ENCODE results near the gene SNAP23. TPM values are rescaled to one million over a fixed set of nuclear protein-coding genes. Genes with fewer than 3 reads are reported as not detected.

The SNAP23 gene
- total RNA-seq, 1 experiment from 2014 or later: 92.2 TPM

DNA sequence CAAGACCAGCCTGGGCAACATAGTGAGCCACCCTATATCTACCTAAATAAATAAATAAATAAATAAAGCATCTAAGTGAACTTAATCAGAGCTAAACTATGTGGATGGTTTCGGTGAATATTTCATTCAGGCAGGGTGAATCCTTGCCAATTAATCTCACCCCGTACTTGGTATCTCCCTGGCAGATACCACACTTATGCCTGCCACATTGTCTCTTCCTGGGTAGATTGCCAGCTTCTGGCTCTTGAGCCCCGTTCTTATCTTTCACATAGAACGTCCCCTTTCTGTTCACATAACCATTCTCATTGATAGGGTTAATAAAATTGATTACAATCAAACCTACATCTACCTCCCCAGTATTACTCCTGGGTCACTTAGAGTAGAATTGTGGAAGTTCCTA is 7.0 kb downstream of the SNAP23 start:
- H3K27me3 ChIP-seq (replicated peaks; ENCODE audit: control insufficient read depth, insufficient read depth, low read length): no peaks in the 10 kb centered on the region
- intact Hi-C loops (cut with micrococcal nuclease; ENCODE audit: unreplicated experiment): no loop called here
- H3K27ac Mint-ChIP-seq (ENCODE audit: unreplicated experiment): no peak overlapping the region
- H3K4me3 ChIP-seq (ENCODE audit: low read depth, low read length): no peak overlapping the region
- no peak for DNase-seq
- no peak for TF ChIP-seq CTCF (IDR thresholded peaks at IDR 0.05; ENCODE audit: insufficient read depth in 1 of 2, low read depth in 1 of 2, low read length in 1 of 2, severe bottlenecking in 1 of 2, unreplicated experiment in 1 of 2)
- no TSS peak for BruUV-seq (replicated peaks)
- H3K9me3 Mint-ChIP-seq (ENCODE audit: unreplicated experiment): no peaks in the 10 kb centered on the region
- peaks cover 28% of the 10 kb centered on the region for H3K4me1 ChIP-seq
- ChIA-PET CTCF (no interaction called here), POLR2A (no interaction called here)
- H3K36me3 ChIP-seq (ENCODE audit: control insufficient read depth, insufficient read depth, low read length): no peaks in the 10 kb centered on the region
- no peak overlapping the region for H3K4me3 Mint-ChIP-seq (ENCODE audit: unreplicated experiment)
- H3K9me3 ChIP-seq: no peaks in the 10 kb centered on the region
- H3K27me3 Mint-ChIP-seq (ENCODE audit: insufficient read depth, unreplicated experiment): no peaks in the 10 kb centered on the region
- H3K4me1 Mint-ChIP-seq (ENCODE audit: low read depth, unreplicated experiment): peaks cover 18% of the 10 kb centered on the region
- H3K36me3 Mint-ChIP-seq (ENCODE audit: insufficient read depth, unreplicated experiment): peaks cover 27% of the 10 kb centered on the region

GRCh38 chr15:42503825-42504224 is 8.4 kb downstream of the SNAP23 start:
- Mint-ChIP-seq H3K27me3 (ENCODE audit: insufficient read depth, unreplicated experiment) (no peaks in the 10 kb centered on the region), H3K27ac (ENCODE audit: unreplicated experiment) (no peak overlapping the region), H3K4me3 (ENCODE audit: unreplicated experiment) (no peak overlapping the region), H3K4me1 (ENCODE audit: low read depth, unreplicated experiment) (peaks cover 4% of the 10 kb centered on the region), H3K36me3 (ENCODE audit: insufficient read depth, unreplicated experiment) (peaks cover 22% of the 10 kb centered on the region), H3K9me3 (ENCODE audit: unreplicated experiment) (no peaks in the 10 kb centered on the region)
- DNase-seq: no peak
- ChIA-PET CTCF (no interaction called here), POLR2A (no interaction called here)
- BruUV-seq (replicated peaks): no TSS peak
- intact Hi-C loops (cut with micrococcal nuclease; ENCODE audit: unreplicated experiment): no loop called here
- Histone ChIP-seq H3K4me1 (peaks cover 17% of the 10 kb centered on the region), H3K27me3 (replicated peaks; ENCODE audit: control insufficient read depth, insufficient read depth, low read length) (no peaks in the 10 kb centered on the region), H3K4me3 (ENCODE audit: low read depth, low read length) (no peak overlapping the region), H3K36me3 (ENCODE audit: control insufficient read depth, insufficient read depth, low read length) (no peaks in the 10 kb centered on the region), H3K9me3 (no peaks in the 10 kb centered on the region)
- no peak for TF ChIP-seq CTCF (IDR thresholded peaks at IDR 0.05; ENCODE audit: insufficient read depth in 1 of 2, low read depth in 1 of 2, low read length in 1 of 2, severe bottlenecking in 1 of 2, unreplicated experiment in 1 of 2)

DNA sequence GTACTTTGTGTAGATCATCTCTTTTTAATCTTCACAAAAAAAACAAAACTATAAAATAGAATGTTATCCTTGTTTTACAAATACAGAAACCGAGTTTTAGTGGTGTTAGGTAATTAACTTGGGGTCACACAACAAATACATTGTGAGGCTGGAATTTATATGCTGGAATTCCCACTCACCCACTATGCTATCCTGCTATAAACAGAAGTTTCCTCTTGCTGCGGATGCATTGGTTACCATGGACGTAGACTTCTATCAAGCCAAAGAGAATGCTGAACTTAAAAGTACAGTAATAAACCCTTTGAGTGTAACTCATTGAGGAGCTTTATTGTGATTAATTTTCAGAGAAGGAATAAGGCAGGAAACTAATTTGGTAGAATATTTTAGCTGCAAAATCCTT is 9.2 kb downstream of the SNAP23 start:
- intact Hi-C loops (cut with micrococcal nuclease; ENCODE audit: unreplicated experiment): no loop called here
- Mint-ChIP-seq H3K27ac (ENCODE audit: unreplicated experiment) (no peak overlapping the region), H3K4me3 (ENCODE audit: unreplicated experiment) (no peak overlapping the region), H3K9me3 (ENCODE audit: unreplicated experiment) (no peaks in the 10 kb centered on the region), H3K27me3 (ENCODE audit: insufficient read depth, unreplicated experiment) (no peaks in the 10 kb centered on the region), H3K4me1 (ENCODE audit: low read depth, unreplicated experiment) (no peaks in the 10 kb centered on the region), H3K36me3 (ENCODE audit: insufficient read depth, unreplicated experiment) (peaks cover 19% of the 10 kb centered on the region)
- Histone ChIP-seq H3K4me1 (peaks cover 9% of the 10 kb centered on the region), H3K4me3 (ENCODE audit: low read depth, low read length) (no peak overlapping the region), H3K9me3 (no peaks in the 10 kb centered on the region), H3K36me3 (ENCODE audit: control insufficient read depth, insufficient read depth, low read length) (no peaks in the 10 kb centered on the region), H3K27me3 (replicated peaks; ENCODE audit: control insufficient read depth, insufficient read depth, low read length) (no peaks in the 10 kb centered on the region)
- ChIA-PET POLR2A (interaction anchor here (0.9 kb wide), 1 partner anchor 10 kb away, joined by 4 read pairs; the partner anchor contains the start of gene SNAP23), CTCF (no interaction called here)
- no peak for TF ChIP-seq CTCF (IDR thresholded peaks at IDR 0.05; ENCODE audit: insufficient read depth in 1 of 2, low read depth in 1 of 2, low read length in 1 of 2, severe bottlenecking in 1 of 2, unreplicated experiment in 1 of 2)
- no peak for DNase-seq
- no TSS peak for BruUV-seq (replicated peaks)

All from Caco-2 (cell line).